ENCODE results near the gene NECTIN1. TPM values are rescaled to one million over a fixed set of nuclear protein-coding genes. Genes with fewer than 3 reads are reported as not detected.
"Not testable (repeated sequence)": the region's sequence is repeated elsewhere in the genome, so short reads cannot be mapped to it uniquely, and the experiment has no call there.

Gene NECTIN1
- total RNA-seq, 1 donor from 2014 or later: 20.6 TPM

DNA sequence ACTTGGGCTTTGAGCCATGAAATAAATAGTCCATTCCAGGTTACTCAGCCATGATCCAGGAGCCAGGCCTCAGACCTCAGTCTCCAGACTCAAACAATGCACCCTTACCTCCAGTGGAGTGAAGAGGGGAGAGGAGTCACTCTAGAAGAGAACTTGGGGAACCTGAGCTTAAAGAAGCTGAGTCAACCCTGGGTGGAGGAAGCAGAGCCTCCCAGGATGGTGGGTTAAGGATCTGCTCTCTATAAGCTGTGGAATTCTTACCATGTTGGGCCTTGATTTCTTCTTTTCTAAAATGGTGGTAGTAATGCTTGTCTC is 113.2 kb downstream of the NECTIN1 start:
- no peak for ATAC-seq
- intact Hi-C loops (cut with micrococcal nuclease): no loop called here
- no peak for DNase-seq

GRCh38 chr11:119615003-119615881 is 113.8 kb downstream of the NECTIN1 start:
- ATAC-seq: peak; percentile 50
- no peak for DNase-seq
- intact Hi-C loops (cut with micrococcal nuclease): no loop called here

DNA sequence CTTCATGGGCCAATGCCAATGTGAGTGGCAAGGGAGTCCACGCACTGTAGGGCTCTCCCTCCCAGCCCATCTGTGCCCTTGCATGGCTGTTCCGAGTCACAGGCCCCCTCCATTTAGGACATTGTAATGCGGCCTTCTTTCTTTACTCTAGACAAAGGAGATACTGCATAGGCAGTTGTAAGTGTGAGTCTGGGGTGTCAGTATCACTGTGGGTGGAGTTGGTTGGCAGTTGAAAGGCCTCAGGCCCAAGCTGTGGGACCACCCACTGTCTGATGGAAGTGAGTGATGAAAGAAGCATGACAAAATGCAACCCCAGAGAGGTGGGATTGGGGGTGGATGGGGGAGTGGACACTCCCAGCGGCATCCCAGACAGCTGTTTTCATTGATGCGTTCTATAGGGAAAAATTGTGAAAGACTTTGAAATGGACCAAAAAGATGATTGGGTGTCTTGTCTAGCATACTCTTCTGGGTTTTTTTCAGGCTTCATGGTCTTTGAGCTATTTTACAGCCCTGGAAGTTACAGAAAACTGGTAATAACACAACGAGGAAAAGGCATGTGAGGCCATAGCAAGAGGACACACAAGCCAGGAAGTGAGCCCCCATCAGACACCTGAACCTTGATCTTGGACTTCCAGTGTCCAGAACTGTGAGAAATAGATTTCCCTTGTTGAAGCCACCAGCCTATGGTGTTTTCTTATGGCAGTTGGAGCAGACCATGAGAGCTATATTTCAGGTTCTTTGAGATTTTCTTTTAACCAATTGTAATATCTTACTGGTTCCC is 114.6 kb downstream of the NECTIN1 start:
- intact Hi-C loops (cut with micrococcal nuclease): no loop called here
- no peak for DNase-seq

GRCh38 chr11:119612814-119613213 is 116.2 kb downstream of the NECTIN1 start:
- DNase-seq (no peak), ATAC-seq (no peak)
- intact Hi-C loops (cut with micrococcal nuclease): no loop called here

More for the DNA sequence above, 114.6 kb downstream of the NECTIN1 start:
- ATAC-seq: no peak

DNA sequence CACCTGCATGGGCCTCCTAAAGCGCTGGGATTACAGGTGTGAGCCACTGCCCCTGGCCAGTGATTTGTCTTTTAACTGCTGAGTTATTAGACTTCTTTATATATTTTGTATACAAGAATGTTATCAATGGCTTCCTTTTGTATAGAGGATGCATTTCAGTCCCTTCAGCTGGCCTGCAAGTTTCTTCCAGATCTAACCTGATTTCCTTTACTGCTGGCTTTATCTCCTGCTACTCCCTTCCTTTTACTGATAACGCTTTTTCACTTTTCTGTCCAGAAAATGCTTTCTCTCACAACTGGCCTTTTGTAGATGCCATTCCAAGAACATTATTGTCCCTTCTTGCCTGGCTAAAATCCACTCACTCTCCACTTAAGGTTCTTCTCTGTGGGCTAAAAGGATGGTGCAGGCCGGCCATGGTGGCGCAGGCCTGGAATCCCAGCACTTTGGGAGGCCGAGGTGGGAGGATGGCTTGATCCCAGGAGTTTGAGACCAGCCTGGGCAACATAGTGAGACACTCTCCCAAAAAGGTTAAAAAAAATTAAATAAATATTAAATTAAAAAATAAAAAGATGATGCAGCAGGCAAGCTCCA is 118.1 kb downstream of the NECTIN1 start:
- intact Hi-C loops (cut with micrococcal nuclease): no loop called here
- no peak for ATAC-seq

DNA sequence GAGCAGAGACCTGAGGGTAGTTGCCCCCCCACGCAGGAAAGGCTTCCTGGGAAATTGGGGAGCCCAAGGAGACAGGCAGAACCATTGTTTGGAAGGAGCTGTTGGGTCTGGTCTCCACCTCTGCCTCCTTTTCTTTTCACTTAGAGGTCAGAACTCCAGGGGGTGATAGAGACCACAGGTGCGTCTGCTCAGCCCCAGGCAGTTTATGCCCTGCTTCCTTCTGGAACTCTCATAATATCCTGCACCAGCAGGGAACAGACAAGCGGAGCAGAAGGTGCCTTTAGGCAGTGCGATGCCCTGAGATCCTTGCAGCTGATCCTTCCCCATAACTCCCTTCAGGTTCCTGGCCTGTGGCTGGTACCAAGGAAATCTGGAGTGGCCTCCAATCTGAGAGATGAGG is 120.2 kb downstream of the NECTIN1 start:
- DNase-seq (no peak), ATAC-seq (no peak)
- intact Hi-C loops (cut with micrococcal nuclease): no loop called here

More for the DNA sequence above, 118.1 kb downstream of the NECTIN1 start:
- no peak for DNase-seq

GRCh38 chr11:119608201-119608600 is 120.8 kb downstream of the NECTIN1 start:
- ATAC-seq: no peak
- DNase-seq: no peak
- intact Hi-C loops (cut with micrococcal nuclease): no loop called here

GRCh38 chr11:119607726-119608125 is 121.3 kb downstream of the NECTIN1 start:
- DNase-seq: no peak
- intact Hi-C loops (cut with micrococcal nuclease): no loop called here
- no peak for ATAC-seq

- no peak for DNase-seq
- ATAC-seq: no peak
- intact Hi-C loops (cut with micrococcal nuclease): no loop called here
Measured at GRCh38 chr11:119605137-119605665, 123.8 kb downstream of the NECTIN1 start.

- ATAC-seq: no peak
- no peak for DNase-seq
- intact Hi-C loops (cut with micrococcal nuclease): no loop called here
Measured at GRCh38 chr11:119602745-119603373, 126.1 kb downstream of the NECTIN1 start.

- DNase-seq (no peak), ATAC-seq (no peak)
- intact Hi-C loops (cut with micrococcal nuclease): no loop called here
Measured at GRCh38 chr11:119599864-119600541, 129.0 kb downstream of the NECTIN1 start.

DNA sequence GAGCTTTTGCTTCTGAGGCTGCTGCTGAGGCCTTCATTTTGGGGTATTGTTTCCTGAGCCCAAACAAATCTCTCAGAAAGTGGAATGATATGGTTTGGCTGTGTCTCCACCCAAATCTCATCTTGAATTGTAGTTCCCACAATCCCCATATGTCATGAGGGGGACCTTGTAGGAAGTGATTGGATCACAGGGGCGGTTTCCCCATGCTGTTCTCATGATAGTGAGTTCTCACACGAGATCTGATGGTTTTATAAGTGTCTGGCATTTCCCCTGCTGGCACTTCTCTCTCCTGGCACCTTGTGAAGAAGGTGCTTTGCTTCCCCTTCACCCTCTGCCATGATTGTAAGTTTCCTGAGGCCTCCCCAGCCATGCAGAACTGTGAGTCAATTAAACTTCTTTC is 133.1 kb downstream of the NECTIN1 start:
- intact Hi-C loops (cut with micrococcal nuclease); ATAC-seq; DNase-seq: not testable (repeated sequence)

DNA sequence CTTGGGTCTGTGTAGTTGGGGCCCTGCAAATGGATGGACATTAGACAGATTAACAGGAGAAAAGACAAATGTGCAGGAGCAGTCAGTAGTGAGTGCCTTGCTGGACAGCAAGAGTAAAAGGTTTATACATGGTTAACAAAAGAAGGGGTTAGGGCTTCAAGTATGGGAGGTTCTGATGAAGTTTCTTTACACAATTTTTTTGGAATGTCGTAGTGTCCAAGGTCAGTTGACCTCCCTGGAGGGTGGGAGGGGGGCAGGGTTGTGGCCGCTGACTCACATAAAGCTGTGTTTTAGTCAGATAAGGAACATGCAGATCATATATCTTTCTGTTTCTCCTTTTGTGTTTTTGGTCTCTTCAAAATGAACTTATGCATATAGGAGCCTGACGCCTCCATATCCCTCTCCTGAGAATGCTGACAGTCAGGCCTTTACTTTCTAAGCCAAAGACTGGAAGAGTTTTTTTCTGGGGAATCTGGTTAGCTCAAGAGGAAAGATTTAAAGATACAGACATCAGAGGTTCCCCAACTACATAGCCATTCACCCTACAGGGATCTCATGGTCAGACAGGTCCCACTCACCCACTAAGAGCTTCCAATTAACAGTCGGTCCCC is 134.3 kb downstream of the NECTIN1 start:
- intact Hi-C loops (cut with micrococcal nuclease): no loop called here
- ATAC-seq: no peak
- no peak for DNase-seq

DNA sequence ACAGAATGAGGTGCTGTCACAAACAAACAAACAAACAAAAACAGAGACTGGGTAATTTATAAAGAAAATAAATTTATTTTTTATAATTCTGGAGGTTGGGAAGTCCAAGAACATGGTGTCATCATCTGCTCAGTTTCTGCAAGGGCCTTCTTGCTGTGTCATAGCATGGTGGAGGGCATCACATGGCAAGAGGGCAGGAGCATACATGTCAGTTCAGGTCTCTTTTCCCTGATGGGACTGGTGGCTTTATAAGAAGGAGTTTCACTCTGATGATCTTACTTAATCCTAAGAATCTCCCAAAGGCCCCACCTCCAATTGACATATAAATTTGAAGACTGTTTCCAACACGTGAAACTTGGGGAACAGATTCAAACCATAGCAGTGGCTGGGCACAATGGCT is 135.7 kb downstream of the NECTIN1 start:
- DNase-seq (no peak), ATAC-seq (no peak)
- intact Hi-C loops (cut with micrococcal nuclease): no loop called here

- DNase-seq (no peak), ATAC-seq (no peak)
- intact Hi-C loops (cut with micrococcal nuclease): no loop called here
Measured at GRCh38 chr11:119592642-119593041, 136.4 kb downstream of the NECTIN1 start.

GRCh38 chr11:119591836-119592310 is 137.1 kb downstream of the NECTIN1 start:
- intact Hi-C loops (cut with micrococcal nuclease): no loop called here
- DNase-seq (no peak), ATAC-seq (no peak)

GRCh38 chr11:119590651-119591351 is 138.2 kb downstream of the NECTIN1 start:
- DNase-seq: no peak
- intact Hi-C loops (cut with micrococcal nuclease): no loop called here
- no peak for ATAC-seq

GRCh38 chr11:119589001-119589400 is 140.0 kb downstream of the NECTIN1 start:
- intact Hi-C loops (cut with micrococcal nuclease): no loop called here
- ATAC-seq (no peak), DNase-seq (no peak)

Data from left ventricle myocardium superior (tissue), 1 donor.